Measurements from ENCODE around the gene ANXA5.

ANXA5 gene

GRCh38 chr4:121711263-121712000 is 14.7 kb upstream of the ANXA5 start (continued):
- TF ChIP-seq CTCF (tag by site-specific recombination; IDR thresholded peaks at IDR 0.05) (no peak), ZNF202 (tag by site-specific recombination; IDR thresholded peaks at IDR 0.05; ENCODE audit: borderline replicate concordance) (no peak), PATZ1 (tag by site-specific recombination; IDR thresholded peaks at IDR 0.05) (peak; percentile 81), PRDM4 (tag by site-specific recombination; IDR thresholded peaks at IDR 0.05) (no peak), ZNF510 (tag by site-specific recombination; IDR thresholded peaks at IDR 0.05; ENCODE audit: insufficient replicate concordance) (no peak), ZNF791 (tag by site-specific recombination; IDR thresholded peaks at IDR 0.05) (no peak), ZNF175 (tag by site-specific recombination; IDR thresholded peaks at IDR 0.05) (no peak), ZNF670 (tag by site-specific recombination; IDR thresholded peaks at IDR 0.05; ENCODE audit: low read depth) (no peak), ZFP41 (tag by site-specific recombination; IDR thresholded peaks at IDR 0.05; ENCODE audit: borderline replicate concordance) (no peak), ZNF623 (tag by site-specific recombination; IDR thresholded peaks at IDR 0.05) (no peak), ZNF571 (tag by site-specific recombination; IDR thresholded peaks at IDR 0.05) (no peak), BCL11B (tag by site-specific recombination; IDR thresholded peaks at IDR 0.05; ENCODE audit: low read depth) (no peak), ZNF112 (tag by site-specific recombination; IDR thresholded peaks at IDR 0.05) (no peak), ZBTB20 (tag by site-specific recombination; IDR thresholded peaks at IDR 0.05) (peak; percentile 81), ZNF148 (tag by site-specific recombination; IDR thresholded peaks at IDR 0.05; ENCODE audit: borderline replicate concordance) (no peak), YY1 (tag by site-specific recombination; IDR thresholded peaks at IDR 0.05) (no peak), ZNF747 (tag by site-specific recombination; IDR thresholded peaks at IDR 0.05) (no peak), ZNF704 (tag by site-specific recombination; IDR thresholded peaks at IDR 0.05) (no peak), ZNF423 (tag by site-specific recombination; IDR thresholded peaks at IDR 0.05) (no peak), HOXA7 (CRISPR knock-in tag; IDR thresholded peaks at IDR 0.05; ENCODE audit: borderline replicate concordance) (no peak), ZBTB7A (tag by site-specific recombination; IDR thresholded peaks at IDR 0.05; ENCODE audit: low read depth) (no peak), ZNF324 (tag by site-specific recombination; IDR thresholded peaks at IDR 0.05) (no peak), GLI4 (tag by site-specific recombination; IDR thresholded peaks at IDR 0.05) (no peak), SETDB1 (IDR thresholded peaks at IDR 0.05; ENCODE audit: insufficient read length, low read length) (no peak), ZNF426 (tag by site-specific recombination; IDR thresholded peaks at IDR 0.05) (no peak), ZNF521 (tag by site-specific recombination; IDR thresholded peaks at IDR 0.05) (no peak), ZNF610 (tag by site-specific recombination; IDR thresholded peaks at IDR 0.05; ENCODE audit: borderline replicate concordance) (no peak), ZNF223 (tag by site-specific recombination; IDR thresholded peaks at IDR 0.05) (no peak), ZSCAN16 (tag by site-specific recombination; IDR thresholded peaks at IDR 0.05) (no peak), ZNF701 (tag by site-specific recombination; IDR thresholded peaks at IDR 0.05) (no peak)

Data from HEK293 (cell line).